Hepatocyte (in vitro differentiated cells): ENCODE measurements around the gene AAK1. TPM values are rescaled to one million over a fixed set of nuclear protein-coding genes. Genes with fewer than 3 reads are reported as not detected.

Source experiments
- DNase-seq: peaks from one replicate; pipeline ENCODE4 v3.0.0-alpha.2; 2016; ENCODE audit warnings: low spot score
- H2AFZ ChIP-seq: fragments of 200-600 bp; sonication (generic); 2 replicates; pipeline ENCODE4 v1.6.0; 2016; ENCODE audit warnings: antibody characterized with exemption, mild to moderate bottlenecking
- H3K27ac ChIP-seq: fragments of 200-600 bp; sonication (generic); 2 replicates; pipeline ENCODE4 v1.5.1; 2016; ENCODE audit warnings: mild to moderate bottlenecking
- H3K27me3 ChIP-seq: fragments of 200-600 bp; sonication (generic); 2 replicates; pipeline ENCODE4 v1.6.1; 2016
- H3K36me3 ChIP-seq: fragments of 200-600 bp; sonication (generic); replicated peaks from 2 replicates; pipeline ENCODE4 v1.5.1; 2016; ENCODE audit warnings: low read depth; ENCODE audit not compliant: insufficient read depth
- H3K4me1 ChIP-seq: fragments of 200-600 bp; sonication (generic); 2 replicates; pipeline ENCODE4 v1.5.1; 2016; ENCODE audit warnings: mild to moderate bottlenecking, moderate library complexity; ENCODE audit not compliant: insufficient read depth
- H3K4me2 ChIP-seq: fragments of 200-600 bp; sonication (generic); 2 replicates; pipeline ENCODE4 v1.6.0; 2016
- H3K4me3 ChIP-seq: fragments of 200-600 bp; sonication (generic); 2 replicates; pipeline ENCODE4 v1.5.1; 2016; ENCODE audit warnings: mild to moderate bottlenecking
- H3K79me2 ChIP-seq: fragments of 200-600 bp; sonication (generic); 2 replicates; pipeline ENCODE4 v1.6.0; 2017; ENCODE audit warnings: mild to moderate bottlenecking
- H3K9me2 ChIP-seq: fragments of 200-600 bp; sonication (generic); replicated peaks from 2 replicates; pipeline ENCODE4 v1.6.0; 2017; ENCODE audit warnings: mild to moderate bottlenecking; ENCODE audit not compliant: insufficient read depth
- H3K9me3 ChIP-seq: fragments of 200-600 bp; sonication (generic); 2 replicates; pipeline ENCODE4 v1.5.1; 2016; ENCODE audit warnings: low read depth, mild to moderate bottlenecking
- H4K20me1 ChIP-seq: fragments of 200-600 bp; sonication (generic); 2 replicates; pipeline ENCODE4 v1.6.0; 2016; ENCODE audit warnings: mild to moderate bottlenecking; ENCODE audit not compliant: insufficient read depth, poor library complexity, severe bottlenecking
- CTCF ChIP-seq: fragments of 200-600 bp; sonication (generic); IDR thresholded peaks from 2 replicates; pipeline ENCODE4 v1.5.1; 2016; ENCODE audit warnings: antibody characterized with exemption, mild to moderate bottlenecking; ENCODE audit not compliant: poor library complexity
- EZH2 ChIP-seq: fragments of 200-600 bp; sonication (generic); IDR thresholded peaks from 2 replicates; pipeline ENCODE4 v1.6.1; 2016; ENCODE audit warnings: antibody characterized with exemption, mild to moderate bottlenecking, borderline replicate concordance
- EZH2phosphoT487 ChIP-seq: fragments of 200-600 bp; sonication (generic); IDR thresholded peaks from one replicate; pipeline ENCODE4 v1.6.1; 2018; ENCODE audit warnings: antibody characterized with exemption, mild to moderate bottlenecking, low read depth, moderate library complexity; ENCODE audit not compliant: unreplicated experiment, severe bottlenecking
- WGBS: methylation state at CpG from one replicate; pipeline ENCODE4 v1.1.6; 2016; ENCODE audit warnings: low lambda C conversion rate; ENCODE audit errors: missing lambda C conversion rate; 5-methylcytosine and 5-hydroxymethylcytosine counted together
- polyA plus RNA-seq: library from polyadenylated mRNA; unstranded; fragments of >200 nt; fragmentation: Nextera tagmentation; extraction: Ambion mirVana; gene quantifications from 2 replicates; pipeline ENCODE4 v1.2.1, GENCODE V29; 2016
- total RNA-seq: library from RNA; depleted of rRNA; stranded (reverse); fragments of >200 nt; gene quantifications from 2 replicates; pipeline ENCODE4 v1.2.3, GENCODE V29; 2014

The AAK1 gene
- total and polyA plus RNA-seq, 2 experiments from 2014 or later: 30.1 to 30.8 TPM

- DNase-seq: peak; percentile 76
- Histone ChIP-seq H3K27ac (peak overlapping the region; percentile 100), H4K20me1 (peaks cover 16% of the 10 kb centered on the region), H2AFZ (peak overlapping the region; percentile 78), H3K4me2 (peak overlapping the region; percentile 85), H3K4me3 (peak overlapping the region; percentile 70), H3K36me3 (no peaks in the 10 kb centered on the region), H3K27me3 (no peaks in the 10 kb centered on the region), H3K79me2 (peaks cover 46% of the 10 kb centered on the region), H3K4me1 (peaks cover 26% of the 10 kb centered on the region), H3K9me3 (no peaks in the 10 kb centered on the region), H3K9me2 (no peaks in the 10 kb centered on the region)
- WGBS: under 1% methylated on average over 45 of the region's 58 CpGs
- TF ChIP-seq EZH2phosphoT487 (no peak), CTCF (no peak), EZH2 (no peak)
Observed at GRCh38 chr2:69642709-69643601, 584 bp downstream of the AAK1 start.

GRCh38 chr2:69641887-69642708, 1.4 kb downstream of the AAK1 start:
- H3K4me1 ChIP-seq: peaks cover 26% of the 10 kb centered on the region
- 29% methylated on average over 12 of the region's 12 CpGs for WGBS
- H3K9me3 ChIP-seq: no peaks in the 10 kb centered on the region
- no peak for DNase-seq
- H3K27me3 ChIP-seq: no peaks in the 10 kb centered on the region
- peaks cover 55% of the 10 kb centered on the region for H3K79me2 ChIP-seq
- TF ChIP-seq EZH2phosphoT487: no peak
- no peak for TF ChIP-seq EZH2
- TF ChIP-seq CTCF: no peak
- peak overlapping the region; percentile 78 for H2AFZ ChIP-seq
- peak overlapping the region; percentile 70 for H3K4me3 ChIP-seq
- no peaks in the 10 kb centered on the region for H3K9me2 ChIP-seq
- H3K27ac ChIP-seq: peak overlapping the region; percentile 100
- no peaks in the 10 kb centered on the region for H3K36me3 ChIP-seq
- H3K4me2 ChIP-seq: peak overlapping the region; percentile 85
- peaks cover 18% of the 10 kb centered on the region for H4K20me1 ChIP-seq

- Histone ChIP-seq H3K4me2 (peak overlapping the region; percentile 85), H3K4me1 (peaks cover 26% of the 10 kb centered on the region), H3K27ac (no peak overlapping the region), H3K79me2 (peaks cover 61% of the 10 kb centered on the region), H2AFZ (no peak overlapping the region), H4K20me1 (peaks cover 19% of the 10 kb centered on the region), H3K36me3 (no peaks in the 10 kb centered on the region), H3K4me3 (peak overlapping the region; percentile 70), H3K9me2 (no peaks in the 10 kb centered on the region), H3K9me3 (no peaks in the 10 kb centered on the region), H3K27me3 (no peaks in the 10 kb centered on the region)
- TF ChIP-seq EZH2phosphoT487 (no peak), CTCF (no peak), EZH2 (no peak)
- WGBS: 73% methylated on average over 3 of the region's 3 CpGs
- no peak for DNase-seq
Observed at GRCh38 chr2:69641471-69641870, 2.1 kb downstream of the AAK1 start.
